SJCRH30 (cell line): ENCODE data around the gene CITED4. TPM values are rescaled to one million over a fixed set of nuclear protein-coding genes. Genes with fewer than 3 reads are reported as not detected.

Experiments
- DNase-seq, 2 experiments: peaks; one replicate each; pipeline ENCODE4 v3.0.0-alpha.2; 2015 to 2020
- H3K27ac ChIP-seq: fragments of 250-450 bp; sonication (Bioruptor Pico); 2 replicates; pipeline ENCODE4 v1.5.1; 2020; ENCODE audit warnings: mild to moderate bottlenecking, moderate library complexity
- H3K27me3 ChIP-seq: fragments of 250-450 bp; sonication (Bioruptor Pico); 2 replicates; pipeline ENCODE4 v1.5.1; 2020; ENCODE audit warnings: mild to moderate bottlenecking, moderate library complexity
- H3K36me3 ChIP-seq: fragments of 250-450 bp; sonication (Bioruptor Pico); 2 replicates; pipeline ENCODE4 v1.5.1; 2020; ENCODE audit warnings: mild to moderate bottlenecking, moderate library complexity
- H3K4me1 ChIP-seq: fragments of 250-450 bp; sonication (Bioruptor Pico); 2 replicates; pipeline ENCODE4 v1.5.1; 2020; ENCODE audit warnings: mild to moderate bottlenecking, moderate library complexity
- H3K4me3 ChIP-seq: fragments of 250-450 bp; sonication (Bioruptor Pico); 2 replicates; pipeline ENCODE4 v1.5.1; 2020; ENCODE audit warnings: mild to moderate bottlenecking, moderate library complexity
- H3K9me3 ChIP-seq: fragments of 250-450 bp; sonication (Bioruptor Pico); replicated peaks from 2 replicates; pipeline ENCODE4 v1.5.1; 2020; ENCODE audit warnings: mild to moderate bottlenecking, moderate library complexity
- total RNA-seq: library from RNA; depleted of rRNA; stranded (reverse); fragments of >200 nt; shearing (Covaris generic); gene quantifications from 2 replicates; pipeline ENCODE4 v1.2.3, GENCODE V29; 2014

Gene CITED4
- total RNA-seq, 1 experiment from 2014 or later, result not detected

GRCh38 chr1:40873863-40874472 lies 11.8 kb upstream of the CITED4 start:
- Histone ChIP-seq H3K9me3 (peaks cover 11% of the 10 kb centered on the region; the same call in 1 of the 2 replicates), H3K4me1 (peaks cover 16% of the 10 kb centered on the region), H3K36me3 (no peaks in the 10 kb centered on the region), H3K27ac (no peak overlapping the region), H3K27me3 (no peaks in the 10 kb centered on the region), H3K4me3 (no peak overlapping the region)
- no peak for DNase-seq

GRCh38 chr1:40872276-40872675 lies 10.1 kb upstream of the CITED4 start:
- no peak overlapping the region for H3K4me3 ChIP-seq
- H3K9me3 ChIP-seq, result peaks cover 11% of the 10 kb centered on the region; the same call in 1 of the 2 replicates
- H3K4me1 ChIP-seq, result peaks cover 8% of the 10 kb centered on the region
- DNase-seq, result peak; percentile 27 to 31
- H3K27ac ChIP-seq, result no peak overlapping the region
- no peaks in the 10 kb centered on the region for H3K36me3 ChIP-seq
- no peaks in the 10 kb centered on the region for H3K27me3 ChIP-seq

- no peak overlapping the region for H3K4me3 ChIP-seq
- 0 out of 2 replicates have a peak, but pooled peaks cover 4% of the 10 kb centered on the region for H3K9me3 ChIP-seq
- H3K27me3 ChIP-seq, result no peaks in the 10 kb centered on the region
- H3K36me3 ChIP-seq, result no peaks in the 10 kb centered on the region
- no peak for DNase-seq
- H3K27ac ChIP-seq, result no peak overlapping the region
- H3K4me1 ChIP-seq, result peaks cover 15% of the 10 kb centered on the region
Measured at GRCh38 chr1:40870135-40870728, 8.1 kb upstream of the CITED4 start.

- 0 out of 2 replicates have a peak, but pooled peaks cover 4% of the 10 kb centered on the region for H3K9me3 ChIP-seq
- H3K27ac ChIP-seq, result no peak overlapping the region
- DNase-seq, result no peak
- H3K27me3 ChIP-seq, result no peaks in the 10 kb centered on the region
- H3K36me3 ChIP-seq, result no peaks in the 10 kb centered on the region
- peaks cover 24% of the 10 kb centered on the region for H3K4me1 ChIP-seq
- H3K4me3 ChIP-seq, result no peak overlapping the region
Measured at GRCh38 chr1:40868051-40868723, 6.0 kb upstream of the CITED4 start.

- Histone ChIP-seq H3K4me3 (no peak overlapping the region), H3K27ac (no peak overlapping the region), H3K9me3 (no peaks in the 10 kb centered on the region), H3K36me3 (no peaks in the 10 kb centered on the region), H3K27me3 (no peaks in the 10 kb centered on the region), H3K4me1 (peaks cover 33% of the 10 kb centered on the region)
- no peak for DNase-seq
Measured at GRCh38 chr1:40861224-40862003, 749 bp downstream of the CITED4 start.

GRCh38 chr1:40860706-40861223 lies 1.4 kb downstream of the CITED4 start:
- H3K27me3 ChIP-seq, result no peaks in the 10 kb centered on the region
- no peaks in the 10 kb centered on the region for H3K9me3 ChIP-seq
- H3K36me3 ChIP-seq, result no peaks in the 10 kb centered on the region
- H3K27ac ChIP-seq, result no peak overlapping the region
- H3K4me3 ChIP-seq, result no peak overlapping the region
- no peak for DNase-seq
- peaks cover 27% of the 10 kb centered on the region for H3K4me1 ChIP-seq

- Histone ChIP-seq H3K4me1 (peaks cover 25% of the 10 kb centered on the region), H3K9me3 (no peaks in the 10 kb centered on the region), H3K36me3 (no peaks in the 10 kb centered on the region), H3K27ac (no peak overlapping the region), H3K27me3 (no peaks in the 10 kb centered on the region), H3K4me3 (no peak overlapping the region)
- peak; percentile 46 to 69 for DNase-seq
Measured at GRCh38 chr1:40858856-40859416, 3.2 kb downstream of the CITED4 start.

GRCh38 chr1:40857737-40858136 lies 4.4 kb downstream of the CITED4 start:
- H3K36me3 ChIP-seq, result no peaks in the 10 kb centered on the region
- H3K4me1 ChIP-seq, result peaks cover 18% of the 10 kb centered on the region
- no peaks in the 10 kb centered on the region for H3K9me3 ChIP-seq
- no peak overlapping the region for H3K27ac ChIP-seq
- H3K27me3 ChIP-seq, result no peaks in the 10 kb centered on the region
- peak; percentile 80 to 88 for DNase-seq
- no peak overlapping the region for H3K4me3 ChIP-seq

GRCh38 chr1:40856656-40857302 lies 5.4 kb downstream of the CITED4 start:
- no peak for DNase-seq
- H3K36me3 ChIP-seq, result no peaks in the 10 kb centered on the region
- no peaks in the 10 kb centered on the region for H3K9me3 ChIP-seq
- H3K27me3 ChIP-seq, result no peaks in the 10 kb centered on the region
- H3K4me1 ChIP-seq, result peaks cover 18% of the 10 kb centered on the region
- no peak overlapping the region for H3K4me3 ChIP-seq
- no peak overlapping the region for H3K27ac ChIP-seq

- no peaks in the 10 kb centered on the region for H3K36me3 ChIP-seq
- no peak overlapping the region for H3K27ac ChIP-seq
- no peaks in the 10 kb centered on the region for H3K27me3 ChIP-seq
Measured at GRCh38 chr1:40856116-40856515, 6.0 kb downstream of the CITED4 start.

GRCh38 chr1:40855513-40855912 lies 6.7 kb downstream of the CITED4 start:
- H3K9me3 ChIP-seq, result no peaks in the 10 kb centered on the region
- no peak overlapping the region for H3K27ac ChIP-seq
- peaks cover 18% of the 10 kb centered on the region for H3K4me1 ChIP-seq
- H3K27me3 ChIP-seq, result no peaks in the 10 kb centered on the region
- DNase-seq, result peak in 1 of 2 experiments; percentile 26
- no peak overlapping the region for H3K4me3 ChIP-seq
- H3K36me3 ChIP-seq, result no peaks in the 10 kb centered on the region

More at GRCh38 chr1:40856116-40856515, 6.0 kb downstream of the CITED4 start:
- H3K9me3 ChIP-seq, result no peaks in the 10 kb centered on the region
- H3K4me3 ChIP-seq, result no peak overlapping the region
- H3K4me1 ChIP-seq, result peaks cover 18% of the 10 kb centered on the region
- DNase-seq, result no peak

GRCh38 chr1:40853885-40854170 lies 8.3 kb downstream of the CITED4 start:
- no peak for DNase-seq
- H3K9me3 ChIP-seq, result no peaks in the 10 kb centered on the region
- H3K36me3 ChIP-seq, result no peaks in the 10 kb centered on the region
- no peaks in the 10 kb centered on the region for H3K27me3 ChIP-seq
- H3K27ac ChIP-seq, result no peak overlapping the region
- H3K4me1 ChIP-seq, result peaks cover 15% of the 10 kb centered on the region
- no peak overlapping the region for H3K4me3 ChIP-seq

GRCh38 chr1:40853113-40853884 lies 8.9 kb downstream of the CITED4 start:
- H3K27me3 ChIP-seq, result no peaks in the 10 kb centered on the region
- DNase-seq, result no peak
- no peaks in the 10 kb centered on the region for H3K36me3 ChIP-seq
- H3K9me3 ChIP-seq, result no peaks in the 10 kb centered on the region
- H3K27ac ChIP-seq, result no peak overlapping the region
- H3K4me1 ChIP-seq, result peaks cover 10% of the 10 kb centered on the region
- no peak overlapping the region for H3K4me3 ChIP-seq
